GM12875 (cell line): ENCODE results near the gene SRGAP3.

Source experiments
- H3K4me3 ChIP-seq: one replicate; pipeline ENCODE4 v1.5.1; 2011; ENCODE audit warnings: low read depth, low read length, control low read depth
- CTCF ChIP-seq: IDR thresholded peaks from 2 replicates; pipeline ENCODE4 v1.5.1; 2011; ENCODE audit warnings: low read depth, mild to moderate bottlenecking, control low read depth, inconsistent platforms, low read length, moderate library complexity, borderline replicate concordance; ENCODE audit not compliant: insufficient read depth

Gene SRGAP3

DNA sequence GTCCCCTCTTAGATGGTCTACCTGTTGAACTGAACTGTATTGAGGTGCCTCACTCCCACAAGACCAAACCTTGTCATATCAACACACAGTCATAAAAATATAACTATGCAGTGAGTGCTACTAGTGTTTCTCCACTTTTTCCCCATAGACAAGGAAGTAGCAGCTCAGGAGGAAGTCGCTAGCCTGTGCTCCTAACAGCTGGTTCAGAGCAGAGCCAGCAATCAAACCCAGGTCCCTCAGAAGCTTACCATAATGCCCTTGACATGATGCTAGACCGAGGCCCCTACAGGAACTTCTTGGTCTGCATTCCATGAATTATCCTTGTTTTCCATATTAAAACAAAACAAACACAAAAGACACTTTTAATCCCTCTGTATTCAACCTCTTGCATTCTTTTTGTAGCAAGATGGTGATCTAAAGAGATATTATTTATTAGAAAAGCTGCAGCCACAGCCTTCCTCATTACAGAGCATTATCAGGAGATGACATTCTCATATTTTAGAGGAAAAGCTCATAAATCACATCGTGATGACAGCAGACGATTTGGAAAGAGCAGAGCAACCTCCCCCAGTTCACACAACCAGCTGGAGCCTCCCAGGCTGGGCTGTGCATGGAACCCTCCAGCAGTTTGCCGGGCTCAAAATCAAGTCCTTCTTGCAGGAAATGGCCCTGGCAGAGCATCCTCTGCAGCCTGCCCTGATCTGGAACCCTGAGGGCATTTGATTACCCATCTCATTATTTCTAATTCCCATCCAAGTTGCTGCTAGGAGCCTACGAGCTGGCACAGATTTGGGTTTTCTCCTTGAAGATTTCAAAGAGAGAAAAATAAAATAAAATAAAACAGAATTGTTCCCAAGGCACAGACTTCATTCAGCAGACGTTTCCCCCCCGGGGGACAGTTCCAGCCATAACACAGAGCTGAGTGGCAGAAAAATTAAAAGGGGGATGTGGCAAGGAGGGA is 118.8 kb downstream of the SRGAP3 start:
- TF ChIP-seq CTCF: no peak
- no peak overlapping the region for H3K4me3 ChIP-seq

DNA sequence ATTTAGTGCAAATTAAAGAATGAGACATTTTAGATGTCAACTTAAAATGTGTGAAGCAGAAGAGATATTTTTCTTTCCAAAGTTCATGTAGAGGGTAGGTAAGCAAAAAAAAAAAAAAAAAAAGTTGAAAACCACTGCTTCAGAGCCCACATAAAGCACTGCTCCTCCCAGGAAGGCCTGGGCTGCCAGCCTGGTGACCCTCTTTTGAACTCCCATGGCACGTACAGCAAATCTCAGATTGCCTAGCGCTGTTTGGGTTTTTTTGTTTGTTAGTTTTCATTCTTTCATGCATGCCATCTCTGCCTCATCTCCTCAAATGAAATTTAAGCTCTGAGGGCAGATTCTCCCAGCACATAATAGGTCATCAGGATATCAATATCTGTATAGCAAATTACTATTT is 120.1 kb downstream of the SRGAP3 start:
- no peak overlapping the region for H3K4me3 ChIP-seq
- no peak for TF ChIP-seq CTCF

DNA sequence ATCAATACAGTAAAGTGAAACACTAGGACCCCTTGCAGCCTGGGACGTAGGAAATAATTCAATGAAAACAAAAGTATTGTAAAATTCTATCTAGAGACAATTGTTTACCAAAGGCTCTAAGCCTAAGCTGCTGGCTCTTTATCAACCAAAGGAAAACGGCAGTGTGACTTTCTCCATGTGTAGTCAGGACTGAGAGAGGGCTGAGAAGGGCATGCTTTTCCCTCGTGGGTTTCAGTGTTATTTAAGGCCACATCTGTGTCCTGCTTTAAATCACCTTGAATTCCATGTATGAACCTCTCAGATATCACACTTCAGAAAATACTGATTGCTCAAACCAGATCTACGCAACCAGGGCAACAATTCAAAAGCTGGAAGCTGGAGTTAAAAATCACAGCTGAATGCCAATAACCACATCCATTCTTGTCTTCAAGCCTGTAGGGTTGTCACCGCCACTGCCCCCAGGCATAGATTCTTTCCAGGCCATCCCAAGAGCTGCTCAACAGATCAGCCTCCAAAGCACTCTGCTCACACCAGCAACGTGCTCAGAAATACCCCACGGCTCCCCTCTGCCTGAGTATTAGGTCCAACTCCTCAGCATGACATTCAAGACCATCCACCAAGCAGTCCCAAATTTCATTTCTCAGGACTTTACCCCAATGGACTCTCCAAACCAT is 124.0 kb downstream of the SRGAP3 start:
- no peak overlapping the region for H3K4me3 ChIP-seq
- no peak for TF ChIP-seq CTCF

DNA sequence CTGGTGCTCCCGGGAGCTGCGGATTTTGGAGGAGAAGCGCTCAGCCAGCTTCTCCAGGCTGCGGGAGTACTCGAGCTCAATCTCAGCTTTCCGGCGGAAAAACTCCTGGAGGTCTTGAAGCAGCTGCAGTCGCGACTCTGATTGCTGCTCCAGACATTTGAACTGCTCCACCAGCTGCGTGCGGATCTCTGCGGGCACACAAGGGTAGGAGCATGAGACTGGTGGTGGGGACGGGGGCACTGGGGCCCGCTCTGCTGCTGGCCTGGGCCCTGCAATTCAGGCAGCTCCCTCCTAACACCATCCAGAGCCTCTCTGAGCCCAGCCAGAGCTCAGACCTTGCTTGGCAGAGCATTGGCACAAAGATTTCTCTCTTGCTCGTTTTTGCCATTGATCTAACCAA is 124.7 kb downstream of the SRGAP3 start:
- H3K4me3 ChIP-seq: no peak overlapping the region
- no peak for TF ChIP-seq CTCF

DNA sequence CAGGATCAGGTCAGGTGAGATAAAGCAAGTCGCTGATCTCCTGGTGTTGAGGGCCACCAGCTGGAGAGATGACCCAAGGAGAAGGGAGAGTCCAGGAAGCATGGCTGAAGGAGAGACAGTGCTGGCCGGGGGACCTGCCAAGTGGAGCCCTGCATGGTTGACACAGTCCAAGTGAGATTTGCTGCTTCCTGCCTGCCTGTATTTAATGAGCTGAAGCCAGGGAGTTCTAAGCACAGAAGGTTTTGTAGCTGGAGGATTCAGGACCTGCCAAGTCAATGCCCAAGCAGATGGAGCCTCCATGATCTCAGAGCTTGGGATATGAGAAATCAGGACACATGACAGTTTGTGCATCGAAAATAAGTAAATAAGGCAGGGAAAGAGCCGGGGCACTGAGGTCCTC is 125.6 kb downstream of the SRGAP3 start:
- no peak for TF ChIP-seq CTCF
- no peak overlapping the region for H3K4me3 ChIP-seq

DNA sequence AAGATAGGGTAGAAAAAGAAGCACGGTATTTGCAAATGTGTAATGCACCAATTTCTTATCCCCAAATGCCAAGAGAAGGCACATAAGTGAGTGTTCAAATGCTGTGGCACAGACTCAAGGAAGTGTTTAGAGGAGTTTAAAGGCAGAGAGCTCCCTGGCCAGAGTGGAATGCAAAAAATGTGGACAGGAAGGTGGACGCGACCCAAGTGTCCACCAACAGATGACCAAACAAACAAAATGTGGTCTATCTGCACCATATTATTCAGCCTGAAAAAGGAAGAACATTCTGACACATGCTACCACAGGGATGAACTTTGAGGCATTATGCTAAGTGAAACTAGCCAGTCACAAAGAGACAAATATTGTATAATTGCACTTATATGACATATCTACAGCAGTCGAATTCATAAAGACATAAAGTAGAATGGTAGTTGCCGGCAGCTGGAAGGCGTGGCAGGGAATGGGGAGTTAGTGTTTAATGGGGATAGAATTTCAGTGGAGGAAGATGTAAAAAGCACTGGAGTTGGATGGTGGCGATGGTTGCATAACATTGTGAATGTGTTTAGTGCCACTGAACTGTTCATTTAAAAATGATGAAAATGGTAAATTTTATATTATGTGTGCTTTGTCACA is 126.6 kb downstream of the SRGAP3 start:
- no peak for TF ChIP-seq CTCF
- H3K4me3 ChIP-seq: no peak overlapping the region
